ENCODE data around the gene SYS1. TPM values are rescaled to one million over a fixed set of nuclear protein-coding genes. Genes with fewer than 3 reads are reported as not detected.

SYS1 gene
- total RNA-seq, 6 donors from 2014 or later: 31.0 to 61.4 (median 50.7) TPM

DNA sequence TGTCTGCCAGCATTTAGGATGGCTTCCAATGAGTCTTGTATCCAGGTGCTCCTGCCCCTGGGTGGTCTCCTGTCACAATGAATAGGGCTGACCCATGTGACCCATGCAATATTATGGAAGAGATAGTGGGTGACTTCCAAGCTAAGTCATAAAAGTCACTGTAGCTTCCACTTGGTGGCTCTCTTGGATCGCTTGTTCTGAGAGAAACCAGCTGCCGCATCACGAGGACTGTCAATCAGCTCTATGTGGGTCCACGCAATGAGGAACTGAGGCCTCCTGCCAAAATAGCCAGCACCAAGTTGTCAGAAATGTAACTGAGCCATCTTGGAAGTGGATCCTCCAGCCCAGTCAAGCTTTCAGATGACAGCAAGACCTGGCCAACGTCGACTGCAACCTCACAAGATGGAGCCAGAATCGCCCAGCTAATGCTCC is 40.0 kb upstream of the SYS1 start:
- TF ChIP-seq POLR2A (IDR thresholded peaks at IDR 0.05) (peak in 1 of 4 donors; percentile 8), POLR2AphosphoS5 (IDR thresholded peaks at IDR 0.05) (peak in 1 of 2 donors; percentile 12), EP300 (IDR thresholded peaks at IDR 0.05) (no peak)
- TF ChIP-seq, protein P1, sequence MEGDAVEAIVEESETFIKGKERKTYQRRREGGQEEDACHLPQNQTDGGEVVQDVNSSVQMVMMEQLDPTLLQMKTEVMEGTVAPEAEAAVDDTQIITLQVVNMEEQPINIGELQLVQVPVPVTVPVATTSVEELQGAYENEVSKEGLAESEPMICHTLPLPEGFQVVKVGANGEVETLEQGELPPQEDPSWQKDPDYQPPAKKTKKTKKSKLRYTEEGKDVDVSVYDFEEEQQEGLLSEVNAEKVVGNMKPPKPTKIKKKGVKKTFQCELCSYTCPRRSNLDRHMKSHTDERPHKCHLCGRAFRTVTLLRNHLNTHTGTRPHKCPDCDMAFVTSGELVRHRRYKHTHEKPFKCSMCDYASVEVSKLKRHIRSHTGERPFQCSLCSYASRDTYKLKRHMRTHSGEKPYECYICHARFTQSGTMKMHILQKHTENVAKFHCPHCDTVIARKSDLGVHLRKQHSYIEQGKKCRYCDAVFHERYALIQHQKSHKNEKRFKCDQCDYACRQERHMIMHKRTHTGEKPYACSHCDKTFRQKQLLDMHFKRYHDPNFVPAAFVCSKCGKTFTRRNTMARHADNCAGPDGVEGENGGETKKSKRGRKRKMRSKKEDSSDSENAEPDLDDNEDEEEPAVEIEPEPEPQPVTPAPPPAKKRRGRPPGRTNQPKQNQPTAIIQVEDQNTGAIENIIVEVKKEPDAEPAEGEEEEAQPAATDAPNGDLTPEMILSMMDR (IDR thresholded peaks at IDR 0.05): peak in 4 of 6 experiments; percentile 24 to 61 (median 34)
- ATAC-seq (ENCODE audit: low FRiP score in 2 of 2) (peak; percentile 69), DNase-seq (peak in 1 of 2 donors; percentile 89)
- no peak overlapping the region for H3K27ac ChIP-seq
- H3K4me1 ChIP-seq: peaks cover 0 to 10% (median 5%) of the 10 kb centered on the region in 4 donors
- H3K27me3 ChIP-seq: no peaks in the 10 kb centered on the region
- H3K9me3 ChIP-seq: no peaks in the 10 kb centered on the region
- no peak overlapping the region for H3K4me3 ChIP-seq
- H3K36me3 ChIP-seq: peaks cover 7 to 29% (median 24%) of the 10 kb centered on the region in 4 donors
- 53 to 59% methylated on average over 7 of the region's 7 CpGs for WGBS, 2 donors

DNA sequence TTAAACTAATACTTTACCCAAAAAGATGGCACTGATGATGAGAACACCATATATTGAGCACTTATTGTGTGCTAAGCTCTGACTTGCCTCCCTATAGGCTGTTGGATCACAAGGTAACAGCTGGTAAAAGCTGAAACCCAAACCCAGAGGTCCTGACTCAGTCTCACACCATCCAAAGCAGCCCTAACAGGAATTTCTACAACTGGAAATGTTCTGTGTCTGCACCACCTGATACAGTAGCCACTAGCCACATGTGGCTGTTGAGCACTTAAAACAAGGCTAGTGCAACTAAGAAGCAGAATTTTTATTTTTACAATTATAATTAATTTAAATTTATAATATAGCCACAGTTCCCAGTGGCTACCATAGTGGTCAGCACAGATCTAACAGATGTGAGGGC is 39.2 kb upstream of the SYS1 start:
- Histone ChIP-seq H3K27ac (peak overlapping the region in 1 of 4 donors; percentile 2), H3K36me3 (peaks cover 13 to 37% (median 31%) of the 10 kb centered on the region in 4 donors), H3K4me3 (no peak overlapping the region), H3K4me1 (peaks cover 0 to 10% (median 5%) of the 10 kb centered on the region in 4 donors), H3K9me3 (no peaks in the 10 kb centered on the region), H3K27me3 (no peaks in the 10 kb centered on the region)
- no peak for TF ChIP-seq EP300 (IDR thresholded peaks at IDR 0.05)
- no peak for TF ChIP-seq POLR2AphosphoS5 (IDR thresholded peaks at IDR 0.05)
- TF ChIP-seq, protein P1 (IDR thresholded peaks at IDR 0.05): no peak
- no peak for TF ChIP-seq POLR2A (IDR thresholded peaks at IDR 0.05)
- ATAC-seq (ENCODE audit: low FRiP score in 2 of 2) (no peak), DNase-seq (no peak)

DNA sequence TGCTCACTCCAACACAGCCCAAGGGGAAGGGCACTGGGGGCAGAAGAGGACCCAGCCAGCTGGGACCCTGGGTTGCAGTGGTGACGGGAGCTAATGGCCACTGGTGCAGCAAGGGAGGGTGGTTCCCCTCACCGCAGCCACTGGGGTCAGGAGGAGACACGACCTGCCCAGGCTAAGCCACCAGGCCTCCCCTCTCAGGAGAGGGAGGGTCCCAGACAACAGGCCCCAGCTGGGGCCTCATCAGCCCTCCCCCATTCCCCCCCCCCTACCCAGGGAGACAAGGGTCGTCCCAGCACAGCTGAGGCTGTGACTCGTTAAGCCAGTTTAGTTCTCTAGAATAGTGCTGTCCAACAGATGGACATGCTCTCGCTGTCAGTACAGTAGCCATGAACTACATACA is 37.6 kb upstream of the SYS1 start:
- Histone ChIP-seq H3K9me3 (no peaks in the 10 kb centered on the region), H3K27ac (no peak overlapping the region), H3K36me3 (peaks cover 20 to 53% (median 45%) of the 10 kb centered on the region in 4 donors), H3K4me3 (no peak overlapping the region), H3K27me3 (no peaks in the 10 kb centered on the region), H3K4me1 (peaks cover 0 to 9% (median 3%) of the 10 kb centered on the region in 4 donors)
- no peak for ATAC-seq (ENCODE audit: low FRiP score in 2 of 2)
- WGBS, 2 donors: 82 to 90% methylated on average over 3 to 5 of the region's 6 CpGs
- no peak for DNase-seq
- TF ChIP-seq, protein P1 (IDR thresholded peaks at IDR 0.05): no peak

DNA sequence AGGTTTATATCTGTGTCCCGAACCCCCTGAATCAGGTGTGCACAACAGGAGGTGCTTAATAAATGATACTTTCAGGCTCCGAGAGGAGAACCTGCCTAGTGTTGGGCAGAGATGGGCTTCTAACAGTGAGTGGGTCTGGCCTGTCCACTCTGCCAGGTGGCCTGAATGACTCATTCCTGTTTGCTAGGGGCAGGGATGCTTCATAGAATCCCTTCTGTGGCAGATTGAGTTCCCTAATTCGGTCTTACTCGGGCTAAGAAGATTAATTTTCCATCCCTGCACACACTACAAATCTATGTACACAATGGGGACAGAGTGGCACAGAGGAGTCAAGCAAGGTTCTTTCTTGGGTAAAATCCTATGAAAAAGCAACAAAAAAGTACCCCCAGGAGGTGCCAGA is 34.5 kb upstream of the SYS1 start:
- Histone ChIP-seq H3K4me3 (no peak overlapping the region), H3K9me3 (no peaks in the 10 kb centered on the region), H3K4me1 (peaks cover 0 to 19% (median 5%) of the 10 kb centered on the region in 4 donors), H3K27ac (no peak overlapping the region), H3K36me3 (peaks cover 40 to 83% (median 68%) of the 10 kb centered on the region in 4 donors), H3K27me3 (no peaks in the 10 kb centered on the region)
- ATAC-seq (ENCODE audit: low FRiP score in 2 of 2) (no peak), DNase-seq (no peak)
- TF ChIP-seq EP300 (IDR thresholded peaks at IDR 0.05): no peak
- TF ChIP-seq POLR2AphosphoS5 (IDR thresholded peaks at IDR 0.05): no peak
- TF ChIP-seq, protein P1 (IDR thresholded peaks at IDR 0.05): no peak
- TF ChIP-seq POLR2A (IDR thresholded peaks at IDR 0.05): no peak
- 84 to 88% methylated on average over 4 of the region's 4 CpGs for WGBS, 2 donors
